NCI-H460 (cell line): ENCODE measurements around the gene LCE1E. TPM values are rescaled to one million over a fixed set of nuclear protein-coding genes. Genes with fewer than 3 reads are reported as not detected.

Experiments used
- DNase-seq: peaks from one replicate; pipeline ENCODE4 v3.0.0-alpha.2; 2016; ENCODE audit warnings: low read depth; ENCODE audit errors: extremely low read depth
- polyA plus RNA-seq: library from polyadenylated mRNA; depleted of rRNA; stranded (reverse); fragments of >200 nt; gene quantifications from 2 replicates; pipeline ENCODE4 v1.2.3, GENCODE V29; 2014; cell fraction: nucleus; rRNA removed
- total RNA-seq: library from RNA; depleted of rRNA; stranded (reverse); fragments of >200 nt; shearing (Covaris generic); gene quantifications from 2 replicates; pipeline ENCODE4 v1.2.3, GENCODE V29; 2014; rRNA removed

The LCE1E gene, protein sequence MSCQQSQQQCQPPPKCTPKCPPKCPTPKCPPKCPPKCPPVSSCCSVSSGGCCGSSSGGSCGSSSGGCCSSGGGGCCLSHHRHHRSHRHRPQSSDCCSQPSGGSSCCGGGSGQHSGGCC
- not detected in 2 replicates for total RNA-seq
- polyA plus RNA-seq = not detected in 2 replicates

DNA sequence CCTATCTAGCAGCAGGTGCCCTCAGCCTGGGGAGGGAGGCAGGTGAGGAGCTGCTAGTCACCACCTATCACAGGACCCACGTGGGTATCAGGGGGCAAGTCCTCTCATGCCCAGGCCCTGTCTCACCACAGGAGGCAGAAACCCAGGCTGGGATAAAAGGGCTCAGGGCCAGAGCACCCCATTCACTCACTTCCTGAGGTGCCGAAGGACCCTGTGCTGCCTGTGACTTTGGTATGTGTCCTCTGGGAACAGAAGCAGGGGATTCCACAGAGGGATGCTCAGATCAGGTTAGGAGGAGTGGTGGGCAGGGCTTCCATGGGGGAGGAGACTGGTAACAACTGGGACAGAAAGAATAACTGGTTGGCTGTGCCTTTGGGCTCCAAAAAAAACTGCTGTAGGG lies at the start of gene LCE1E:
TSS of gene LCE1E (plus strand) at position 181 of the 400 bp plus-strand sequence. CDS start 1,043 bp downstream, outside the sequence.
- DNase-seq = no peak

DNA sequence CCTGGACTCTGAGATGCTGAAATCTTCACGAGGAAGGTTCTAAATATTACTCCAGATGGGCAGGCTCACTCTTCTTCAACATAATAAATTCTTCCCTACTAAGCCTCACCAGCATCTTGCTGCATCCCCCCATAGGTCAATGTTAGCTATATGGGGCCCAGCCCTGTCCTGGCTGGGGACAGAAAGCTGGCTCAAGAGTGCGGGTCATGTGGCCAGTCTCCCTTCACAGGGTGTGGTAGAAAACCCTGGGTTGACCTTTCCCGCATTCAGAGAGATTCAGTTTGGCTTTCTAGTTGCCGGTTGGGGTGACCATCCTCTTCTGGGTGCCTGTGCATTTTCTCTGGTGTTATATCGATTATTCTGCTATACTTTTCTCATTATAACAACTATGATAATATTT lies 48.1 kb upstream of the LCE1E start:
- DNase-seq = no peak

DNA sequence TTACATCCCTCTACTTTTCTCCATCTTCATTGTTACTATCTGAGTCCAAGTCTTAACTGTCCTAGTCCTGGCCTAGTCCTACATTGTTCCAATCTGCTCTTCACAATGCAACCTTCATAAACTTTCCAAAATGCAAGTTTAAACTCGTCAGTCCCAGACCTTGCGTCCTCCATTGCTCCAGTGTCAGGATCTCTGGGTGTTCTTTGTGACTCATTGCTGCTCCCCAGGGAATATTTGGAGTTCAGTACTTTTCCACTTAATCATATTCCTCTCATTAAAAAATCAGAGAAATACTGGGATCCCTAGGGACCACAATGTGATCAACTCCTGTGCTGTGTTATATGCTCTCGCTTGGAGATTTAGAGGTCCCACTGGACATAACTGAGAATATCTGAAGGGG lies 46.2 kb upstream of the LCE1E start:
- DNase-seq = no peak

DNA sequence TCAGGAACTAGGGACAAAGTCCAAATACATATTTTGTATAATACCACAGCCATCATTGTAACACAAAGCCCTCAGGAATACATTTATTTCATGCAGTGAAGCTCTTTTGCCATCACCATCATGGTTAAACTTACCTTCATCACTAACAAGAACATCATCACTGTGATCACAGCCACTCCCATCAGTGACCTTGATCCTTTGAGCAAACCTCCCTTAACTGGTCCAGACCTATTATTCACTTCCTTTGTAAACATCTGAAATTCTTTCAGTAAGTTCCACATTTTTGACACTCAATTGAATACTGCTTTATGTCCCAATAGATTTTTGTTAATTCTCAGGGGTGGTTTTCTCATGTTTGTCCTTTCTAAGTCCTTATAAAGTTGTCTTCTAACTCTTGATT lies 44.4 kb upstream of the LCE1E start:
- DNase-seq = no peak

DNA sequence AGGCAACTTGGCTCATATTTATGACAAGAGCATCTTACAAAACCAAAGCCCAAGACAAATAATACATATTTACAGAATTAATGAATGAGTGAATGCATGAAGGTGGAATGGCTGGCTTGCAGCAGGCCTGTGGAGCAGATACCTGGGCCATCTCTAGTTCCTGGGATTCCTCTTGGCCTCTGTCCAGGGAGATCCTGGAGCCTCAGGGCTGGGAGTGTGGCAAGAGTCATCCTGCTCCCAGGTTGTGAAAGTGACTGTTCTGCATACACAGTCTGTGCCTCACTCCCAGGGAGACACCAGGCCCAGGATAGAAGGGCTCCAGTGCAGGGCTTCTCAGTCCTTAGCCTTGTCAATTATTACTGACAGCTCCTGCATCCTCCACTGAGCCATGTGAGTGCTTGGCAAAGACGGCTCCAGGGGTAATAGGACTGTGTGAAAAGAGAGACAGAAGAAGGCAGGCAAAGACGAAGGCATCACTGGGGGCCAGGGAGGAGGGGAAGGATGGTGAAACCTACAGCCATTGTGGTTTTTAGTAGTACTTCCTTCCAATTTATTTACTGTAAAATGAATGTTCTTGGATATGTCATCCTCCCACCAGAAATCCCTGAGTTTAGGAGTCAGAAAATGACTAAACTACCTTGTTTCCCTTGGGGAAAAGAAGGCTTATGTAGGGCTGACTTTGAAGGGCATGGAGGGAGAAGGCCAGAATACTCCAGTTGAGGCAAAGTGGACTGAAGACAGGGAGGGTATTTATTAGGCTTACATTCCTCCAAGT lies 42.5 kb upstream of the LCE1E start:
- no peak for DNase-seq

DNA sequence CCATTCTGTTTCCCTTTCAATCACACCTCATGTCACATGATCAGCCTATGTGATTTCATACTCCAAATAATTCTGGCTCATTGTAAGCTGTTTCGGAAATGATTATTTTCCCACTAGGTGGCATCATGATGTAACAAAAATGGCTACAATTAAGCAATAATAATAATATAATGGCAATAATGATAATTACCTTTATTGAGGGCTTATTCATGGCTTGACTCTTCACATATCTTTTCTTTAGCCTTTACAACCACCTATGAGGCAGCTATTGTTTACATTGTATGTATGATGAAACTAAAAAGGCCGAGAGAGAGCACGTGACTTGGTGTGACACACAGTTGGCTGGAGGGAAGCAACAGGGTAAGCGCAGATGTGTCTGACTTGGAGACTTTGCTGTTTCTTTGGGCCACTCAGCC lies 40.8 kb upstream of the LCE1E start:
- no peak for DNase-seq

DNA sequence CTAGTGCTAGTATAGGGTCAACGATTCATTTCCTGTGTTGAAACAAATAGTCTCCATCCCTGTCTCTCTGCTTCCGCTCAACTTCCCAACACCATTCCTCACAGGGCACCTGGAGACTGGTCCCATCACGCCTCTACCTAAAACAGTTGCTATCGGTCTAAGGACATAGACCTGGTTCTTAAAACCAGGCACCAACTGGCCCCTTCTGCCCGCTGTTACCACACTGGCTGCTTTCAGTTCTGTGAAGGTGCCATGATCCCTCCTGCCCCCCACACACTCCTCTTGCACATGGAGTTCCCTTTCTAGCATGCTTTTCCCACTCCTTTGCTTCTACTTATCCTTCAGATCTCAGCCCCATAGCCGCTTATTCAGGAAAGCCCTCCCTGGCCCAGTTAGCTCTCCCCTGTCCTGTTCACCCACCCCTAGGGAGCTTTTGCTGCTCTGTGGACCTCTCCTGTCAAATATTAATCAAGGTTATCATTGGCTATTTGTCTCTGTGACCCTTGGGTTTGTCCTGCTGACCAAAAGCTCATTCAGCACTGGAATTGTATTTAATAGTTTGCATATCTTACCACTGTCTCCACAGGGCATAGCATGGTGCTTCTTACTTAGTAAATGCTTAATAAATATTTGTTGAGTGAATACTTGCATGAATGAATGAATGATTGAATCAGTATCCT lies 40.2 kb upstream of the LCE1E start:
- DNase-seq = no peak

DNA sequence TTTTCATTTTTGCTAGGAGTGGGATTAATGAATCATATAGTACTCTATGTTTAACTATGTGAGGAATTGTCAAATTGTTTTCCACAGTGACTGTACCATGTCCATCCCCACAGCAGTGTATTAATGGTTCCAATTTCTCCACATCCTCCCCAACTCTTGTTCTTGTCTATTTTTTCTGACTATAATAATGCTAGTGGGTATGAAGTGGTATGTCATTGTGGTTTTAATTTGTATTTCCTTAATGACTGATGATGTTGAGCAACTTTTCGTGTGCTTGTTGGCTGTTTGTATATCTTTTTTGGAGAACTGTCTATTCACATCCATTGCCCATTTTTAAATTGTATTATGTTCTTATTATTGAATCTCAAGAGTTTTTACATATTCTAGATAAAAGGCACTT lies 38.2 kb upstream of the LCE1E start:
- DNase-seq = no peak

DNA sequence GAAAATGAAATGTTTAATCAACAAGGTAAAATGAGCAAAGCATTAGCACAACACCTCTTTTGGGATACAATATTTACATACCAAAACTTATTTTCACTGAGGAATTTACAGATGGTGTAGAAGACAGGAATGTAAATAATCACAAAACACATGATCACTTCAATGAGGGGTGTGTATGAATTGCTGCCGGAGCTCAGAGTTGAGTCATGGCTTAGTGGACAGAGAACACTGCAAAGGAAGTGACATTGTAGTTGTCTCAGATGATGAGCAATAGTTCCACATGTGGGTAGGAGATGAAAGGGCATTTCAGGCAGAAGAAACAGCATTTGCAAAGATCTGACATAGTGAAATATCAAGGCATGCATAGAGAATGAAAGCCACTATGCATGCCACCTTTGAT lies 33.8 kb upstream of the LCE1E start:
- no peak for DNase-seq

DNA sequence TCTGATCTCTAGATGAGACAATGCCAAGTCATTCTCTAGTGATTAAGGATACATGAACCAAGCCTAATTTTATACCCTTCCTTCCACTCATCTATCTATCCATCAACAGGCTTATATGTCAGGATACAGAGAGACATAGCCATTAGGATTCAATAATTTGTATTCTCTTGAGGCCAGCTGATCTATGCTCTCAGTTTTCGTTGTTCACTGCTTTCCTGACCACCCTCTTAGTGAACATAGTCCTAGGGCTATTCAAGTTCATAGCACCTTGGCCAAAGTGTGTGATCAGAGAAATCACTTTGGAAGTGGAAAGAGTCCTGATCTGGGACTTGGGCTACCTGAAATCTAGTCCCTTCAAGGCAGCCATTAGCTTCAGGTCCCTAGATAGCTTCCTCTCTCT lies 32.5 kb upstream of the LCE1E start:
- DNase-seq = no peak

DNA sequence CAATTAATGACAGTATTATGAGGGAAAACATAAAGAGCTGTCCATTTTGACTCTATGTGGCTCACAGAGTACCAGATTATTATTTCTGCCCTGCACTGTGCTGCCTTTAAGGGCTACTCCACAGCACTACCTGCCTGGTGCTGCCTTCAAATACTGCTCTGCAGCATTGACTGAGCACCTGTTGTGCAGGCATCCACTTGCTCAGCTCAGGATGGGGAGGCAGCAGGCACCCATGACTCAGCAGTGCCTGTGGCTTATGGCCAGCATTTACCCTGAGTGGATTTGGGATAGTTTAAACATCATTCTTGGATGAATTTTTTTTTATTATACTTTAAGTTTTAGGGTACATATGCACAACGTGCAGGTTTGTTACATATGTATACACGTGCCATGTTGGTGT lies 29.2 kb upstream of the LCE1E start:
- no peak for DNase-seq

DNA sequence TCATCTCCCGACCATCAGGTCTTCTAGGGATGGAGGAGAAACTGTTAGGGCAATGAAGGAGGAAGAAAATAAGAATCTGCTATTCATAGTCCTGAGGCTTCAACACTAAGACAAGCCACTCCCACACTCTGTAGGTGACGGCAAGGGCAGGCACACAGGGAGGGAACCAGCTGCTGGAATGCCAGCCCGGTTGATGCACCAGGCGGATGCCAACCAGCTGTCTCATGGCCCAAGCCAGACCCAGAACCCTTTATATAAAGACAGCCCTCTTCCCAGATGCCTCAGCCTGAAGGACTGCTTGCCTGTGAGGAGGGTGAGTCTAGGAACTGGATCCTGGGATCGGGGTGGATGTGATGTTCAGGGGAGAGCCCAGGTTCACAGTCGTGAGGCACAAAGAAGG lies 28.3 kb upstream of the LCE1E start, which contains the start of gene KPRP:
TSS of gene KPRP (plus strand) at position 279 of the 400 bp plus-strand sequence. CDS start 1,564 bp downstream, outside the sequence.
- no peak for DNase-seq

DNA sequence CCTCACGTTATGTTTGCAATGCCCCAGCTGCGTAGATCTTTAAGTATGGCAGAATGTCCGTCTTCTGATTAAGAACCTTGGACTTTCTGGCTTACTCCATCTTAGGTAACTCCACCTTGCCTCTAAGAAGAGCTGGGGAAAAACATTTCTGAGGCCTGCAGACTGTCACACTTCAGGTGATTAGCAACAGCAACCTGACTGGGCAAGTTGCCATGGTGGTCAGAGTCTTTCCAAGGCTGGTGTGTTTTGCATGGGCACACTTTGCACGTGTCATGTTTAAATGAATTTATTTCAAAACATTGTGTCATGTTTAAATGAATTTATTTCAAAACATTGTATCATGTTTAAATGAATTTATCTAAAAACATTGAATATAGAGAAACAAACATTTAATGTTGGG lies 27.4 kb upstream of the LCE1E start:
- no peak for DNase-seq

DNA sequence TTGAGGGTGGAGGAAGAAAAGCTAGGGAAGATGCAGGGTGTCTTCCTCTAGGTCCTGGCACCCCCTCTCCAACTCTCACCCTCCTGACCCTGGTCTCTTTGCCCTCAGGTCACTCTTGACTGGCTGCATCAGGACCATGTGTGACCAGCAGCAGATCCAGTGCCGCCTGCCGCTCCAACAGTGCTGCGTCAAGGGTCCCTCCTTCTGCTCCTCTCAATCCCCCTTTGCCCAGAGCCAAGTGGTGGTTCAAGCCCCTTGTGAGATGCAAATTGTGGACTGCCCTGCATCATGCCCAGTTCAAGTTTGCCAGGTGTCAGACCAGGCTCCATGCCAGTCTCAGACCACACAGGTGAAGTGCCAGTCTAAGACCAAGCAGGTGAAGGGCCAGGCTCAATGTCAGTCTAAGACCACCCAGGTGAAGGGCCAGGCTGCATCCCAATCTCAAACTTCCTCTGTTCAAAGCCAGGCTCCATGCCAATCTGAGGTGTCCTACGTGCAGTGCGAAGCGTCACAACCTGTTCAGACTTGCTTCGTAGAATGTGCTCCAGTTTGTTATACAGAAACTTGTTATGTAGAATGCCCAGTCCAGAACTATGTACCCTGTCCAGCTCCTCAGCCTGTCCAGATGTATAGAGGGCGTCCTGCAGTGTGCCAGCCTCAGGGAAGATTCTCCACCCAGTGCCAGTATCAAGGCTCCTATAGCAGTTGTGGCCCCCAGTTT lies 26.4 kb upstream of the LCE1E start:
- DNase-seq = no peak

DNA sequence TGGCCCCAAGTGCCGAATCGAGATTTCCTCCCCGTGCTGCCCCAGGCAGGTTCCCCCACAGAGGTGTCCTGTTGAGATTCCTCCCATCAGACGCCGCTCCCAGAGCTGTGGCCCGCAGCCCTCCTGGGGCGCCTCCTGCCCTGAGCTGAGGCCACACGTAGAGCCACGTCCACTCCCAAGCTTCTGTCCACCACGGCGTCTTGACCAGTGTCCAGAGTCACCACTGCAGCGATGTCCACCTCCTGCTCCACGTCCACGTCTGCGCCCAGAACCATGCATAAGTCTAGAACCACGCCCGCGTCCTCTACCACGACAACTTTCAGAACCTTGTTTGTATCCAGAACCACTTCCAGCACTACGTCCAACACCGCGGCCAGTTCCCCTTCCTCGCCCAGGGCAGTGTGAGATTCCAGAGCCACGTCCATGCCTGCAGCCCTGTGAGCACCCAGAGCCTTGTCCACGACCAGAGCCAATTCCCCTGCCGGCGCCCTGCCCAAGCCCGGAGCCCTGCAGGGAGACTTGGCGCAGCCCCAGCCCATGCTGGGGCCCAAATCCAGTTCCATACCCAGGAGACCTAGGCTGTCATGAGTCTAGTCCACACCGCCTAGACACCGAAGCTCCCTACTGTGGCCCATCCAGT lies 25.4 kb upstream of the LCE1E start:
- DNase-seq = no peak

DNA sequence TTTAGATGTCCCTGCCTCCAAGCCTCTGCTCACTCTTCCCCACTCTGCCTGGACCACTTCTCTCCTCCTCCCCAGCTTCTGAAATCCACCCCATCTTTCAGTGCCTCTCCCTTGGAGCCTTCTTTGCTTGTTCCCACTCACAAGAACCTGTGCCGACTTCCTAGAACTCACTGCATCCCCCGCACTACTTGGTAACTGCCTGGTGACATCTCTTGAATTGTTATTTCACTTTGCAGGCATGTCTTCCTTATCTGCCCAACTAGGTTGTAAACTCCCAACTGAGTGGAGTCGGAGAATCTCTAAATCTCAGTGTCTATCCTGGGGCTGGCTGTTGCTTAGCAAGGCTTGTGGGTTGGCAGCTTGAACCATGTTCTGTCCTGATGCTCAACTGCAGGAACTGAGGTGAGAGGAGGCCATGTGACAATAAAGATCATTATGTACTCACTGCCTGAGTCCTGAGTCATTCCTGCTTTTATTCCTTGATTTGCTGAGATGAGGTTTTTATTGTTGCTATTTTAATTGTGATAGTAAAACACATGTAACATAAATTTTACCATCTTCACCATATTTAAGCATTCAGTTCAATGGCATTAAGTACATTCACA lies 24.3 kb upstream of the LCE1E start:
- DNase-seq = no peak

DNA sequence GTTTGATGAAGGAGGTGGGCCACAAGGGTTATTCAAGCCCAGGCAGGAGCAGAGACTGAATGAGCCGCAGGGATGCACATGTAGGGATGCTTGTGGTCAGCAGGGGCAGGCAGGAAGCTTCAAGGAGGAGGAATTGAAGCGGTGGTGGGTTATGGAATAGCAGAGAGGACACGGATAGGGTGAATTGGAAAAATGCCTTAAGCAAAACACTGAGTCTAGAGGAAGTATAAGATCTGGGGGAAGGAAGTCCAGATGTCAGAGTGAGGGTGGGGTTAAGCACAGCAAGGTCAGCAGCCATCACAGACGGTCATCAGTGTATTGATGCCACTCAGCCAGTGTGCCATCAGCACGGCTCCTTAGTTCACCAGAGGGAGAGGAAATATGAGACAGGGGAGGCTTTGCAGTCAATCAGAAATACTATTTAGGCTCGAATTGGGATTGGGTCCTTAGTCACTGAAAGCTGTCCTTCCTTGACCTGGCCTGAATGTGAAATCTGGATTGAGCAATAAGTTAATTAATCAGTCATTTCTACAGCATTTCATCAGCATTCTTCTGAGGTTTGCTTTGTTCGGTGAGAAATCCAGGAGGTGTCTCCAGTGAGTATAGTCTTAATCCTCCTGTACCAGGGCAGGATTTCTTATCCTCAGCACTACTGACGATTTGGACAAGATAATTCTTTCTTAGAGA lies 17.1 kb upstream of the LCE1E start:
- DNase-seq = no peak

DNA sequence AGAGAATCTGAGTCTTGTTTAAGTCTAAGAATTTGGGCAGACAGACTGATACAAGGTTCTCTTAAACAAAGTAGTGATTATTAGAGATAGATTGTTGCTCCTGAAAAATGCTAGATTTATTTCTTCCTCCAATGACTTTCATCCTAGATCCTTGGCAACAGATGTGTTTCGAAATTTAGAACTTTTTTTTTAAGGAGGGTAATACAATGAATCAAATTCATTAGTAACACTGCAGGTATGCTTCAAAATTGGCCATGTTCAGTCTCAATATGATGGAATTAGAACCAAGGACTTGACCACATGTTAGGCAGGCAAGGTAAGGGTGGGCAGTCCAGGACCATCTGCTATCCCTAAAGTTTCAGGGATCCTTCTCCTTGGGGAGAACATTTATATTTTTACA lies 15.6 kb upstream of the LCE1E start:
- DNase-seq = no peak

DNA sequence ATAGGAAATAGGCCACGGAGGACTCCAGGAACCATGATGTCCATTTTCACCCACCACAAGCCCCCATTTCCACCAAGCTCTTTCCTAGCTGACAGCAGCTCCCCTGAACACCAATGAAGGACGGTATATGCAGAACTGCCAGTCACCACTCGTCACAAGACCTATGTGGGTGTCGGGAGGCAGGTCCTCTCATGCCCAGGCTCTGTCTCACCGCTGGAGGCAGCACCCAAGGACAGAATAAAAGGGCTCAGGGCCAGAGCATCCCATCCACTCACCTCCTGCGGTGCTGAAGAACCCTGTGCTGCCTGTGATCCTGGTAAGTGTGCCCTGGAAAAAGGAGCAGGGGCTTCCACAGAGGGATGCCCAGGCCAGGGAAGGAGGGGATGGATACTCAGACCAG lies 11.2 kb upstream of the LCE1E start, which contains the start of gene LCE1F:
TSS of gene LCE1F (plus strand) at position 266 of the 400 bp plus-strand sequence. CDS start 1,232 bp downstream, outside the sequence.
- DNase-seq = no peak

DNA sequence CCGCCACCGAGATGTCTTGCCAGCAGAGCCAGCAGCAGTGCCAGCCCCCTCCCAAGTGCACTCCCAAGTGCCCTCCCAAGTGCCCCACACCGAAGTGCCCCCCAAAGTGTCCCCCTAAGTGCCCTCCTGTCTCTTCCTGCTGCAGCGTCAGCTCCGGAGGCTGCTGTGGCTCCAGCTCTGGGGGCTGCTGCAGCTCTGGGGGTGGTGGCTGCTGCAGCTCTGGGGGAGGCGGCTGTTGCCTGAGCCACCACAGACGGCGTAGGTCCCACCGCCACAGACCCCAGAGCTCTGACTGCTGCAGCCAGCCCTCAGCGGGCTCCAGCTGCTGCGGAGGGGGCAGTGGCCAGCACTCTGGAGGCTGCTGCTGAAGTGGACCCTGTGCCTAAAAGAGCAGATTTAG lies 9.7 kb upstream of the LCE1E start:
- no peak for DNase-seq
